HepG2 (cell line): ENCODE measurements around the gene NGEF. TPM values are rescaled to one million over a fixed set of nuclear protein-coding genes. Genes with fewer than 3 reads are reported as not detected.
A peak's percentile ranks its signal among the peaks of the same experiment; 100 is the strongest.

Experiments
- ATF1 ChIP-seq: IDR thresholded peaks from 2 replicates; pipeline ENCODE4 v1.6.1; 2016; ENCODE audit warnings: mild to moderate bottlenecking, control low read depth
- CERS6 ChIP-seq: sonication (generic); formaldehyde crosslinking; IDR thresholded peaks from 2 replicates; pipeline ENCODE4 v1.5.0; 2020; ENCODE audit warnings: missing genetic modification reagents
- DZIP1 ChIP-seq: sonication (generic); formaldehyde crosslinking; IDR thresholded peaks from 2 replicates; pipeline ENCODE4 v1.5.0; 2020; ENCODE audit warnings: mild to moderate bottlenecking, missing genetic modification reagents
- FLYWCH1 ChIP-seq: sonication (generic); formaldehyde crosslinking; IDR thresholded peaks from 2 replicates; pipeline ENCODE4 v1.8.1; 2023; ENCODE audit warnings: mild to moderate bottlenecking, missing genetic modification reagents
- FOXO4 ChIP-seq: sonication (generic); formaldehyde crosslinking; conservative IDR thresholded peaks from 2 replicates; pipeline ENCODE4 v1.8.1; 2023; ENCODE audit warnings: missing genetic modification reagents
- KDM1A ChIP-seq: IDR thresholded peaks from 2 replicates; pipeline ENCODE4 v1.6.1; 2016; ENCODE audit warnings: missing compliant biosample characterization
- NCOA5 ChIP-seq: sonication (generic); formaldehyde crosslinking; IDR thresholded peaks from 2 replicates; pipeline ENCODE4 v1.4.0; 2020; ENCODE audit warnings: missing genetic modification reagents
- NR0B2 ChIP-seq: sonication (generic); formaldehyde crosslinking; IDR thresholded peaks from 2 replicates; pipeline ENCODE4 v1.4.0; 2020; ENCODE audit warnings: mild to moderate bottlenecking, missing genetic modification reagents
- NR3C1 ChIP-seq: sonication (generic); formaldehyde crosslinking; IDR thresholded peaks from 2 replicates; pipeline ENCODE4 v1.4.0; 2020; ENCODE audit warnings: missing genetic modification reagents
- REL ChIP-seq: sonication (generic); formaldehyde crosslinking; conservative IDR thresholded peaks from 2 replicates; pipeline ENCODE4 v1.8.0; 2022; ENCODE audit warnings: mild to moderate bottlenecking, missing genetic modification reagents, moderate library complexity
- SMARCC2 ChIP-seq: fragments of 450-650 bp; IDR thresholded peaks from 2 replicates; pipeline ENCODE4 v1.6.1; 2017; ENCODE audit warnings: antibody characterized with exemption, mild to moderate bottlenecking
- SNAI1 ChIP-seq: sonication (generic); formaldehyde crosslinking; IDR thresholded peaks from 2 replicates; pipeline ENCODE4 v1.5.0; 2020; ENCODE audit warnings: mild to moderate bottlenecking, missing genetic modification reagents, borderline replicate concordance
- SNAPC2 ChIP-seq: sonication (generic); formaldehyde crosslinking; IDR thresholded peaks from 2 replicates; pipeline ENCODE4 v1.8.1; 2022; ENCODE audit warnings: mild to moderate bottlenecking, missing genetic modification reagents
- SRF ChIP-seq: IDR thresholded peaks from 2 replicates; pipeline ENCODE4 v1.6.1; 2011; ENCODE audit warnings: mild to moderate bottlenecking, low read depth, low read length, moderate library complexity
- TCF12 ChIP-seq, 2 experiments: fragments of 450-650 bp in 1 of 2; sonication (generic) in 1 of 2; formaldehyde crosslinking in 1 of 2; IDR thresholded peaks; 2 replicates each; pipeline versions ENCODE4 v1.6.1 to v1.8.0; 2017 to 2022; ENCODE audit warnings: antibody characterized with exemption in 1 of 2, mild to moderate bottlenecking in 1 of 2, missing genetic modification reagents in 1 of 2, moderate library complexity in 1 of 2
- ZBTB39 ChIP-seq: sonication (generic); formaldehyde crosslinking; IDR thresholded peaks from 2 replicates; pipeline ENCODE4 v1.5.0; 2020; ENCODE audit warnings: missing genetic modification reagents
- ZBTB8A ChIP-seq: sonication (generic); formaldehyde crosslinking; IDR thresholded peaks from 2 replicates; pipeline ENCODE4 v1.4.0; 2020; ENCODE audit warnings: mild to moderate bottlenecking, low read depth, missing genetic modification reagents, borderline replicate concordance
- ZNF512 ChIP-seq: sonication (generic); formaldehyde crosslinking; IDR thresholded peaks from 2 replicates; pipeline ENCODE4 v1.4.0; 2020; ENCODE audit warnings: mild to moderate bottlenecking, missing genetic modification reagents
- ZNF589 ChIP-seq: sonication (generic); formaldehyde crosslinking; conservative IDR thresholded peaks from 2 replicates; pipeline ENCODE4 v1.8.0; 2022; ENCODE audit warnings: mild to moderate bottlenecking, moderate library complexity, missing genetic modification reagents
- ZNF879 ChIP-seq: sonication (generic); formaldehyde crosslinking; IDR thresholded peaks from 2 replicates; pipeline ENCODE4 v1.8.1; 2023; ENCODE audit warnings: missing genetic modification reagents
- ZSCAN22 ChIP-seq: sonication (generic); formaldehyde crosslinking; IDR thresholded peaks from 2 replicates; pipeline ENCODE4 v1.4.0; 2020; ENCODE audit warnings: mild to moderate bottlenecking, missing genetic modification reagents
- polyA plus RNA-seq, 8 experiments: library from polyadenylated mRNA; depleted of rRNA in 3 of 8; stranded (reverse) in 7 of 8; unstranded in 1 of 8; fragments of >200 nt; fragmentation: Illumina TruSeq in 4 of 8; extraction: Trizol in 4 of 8; gene quantifications; 2 replicates each; pipeline versions ENCODE4 v1.2.1 to v1.2.3, GENCODE V29; 2011 to 2016; ENCODE audit warnings: low read depth in 4 of 8, missing spikeins in 1 of 8, mixed read lengths in 1 of 8; ENCODE audit not compliant: insufficient read depth in 1 of 8
- total RNA-seq, 5 experiments: library from RNA; depleted of rRNA; stranded (reverse); fragments of >200 nt; fragmentation: Illumina TruSeq; extraction: Trizol; gene quantifications; 2 replicates each; pipeline ENCODE4 v1.2.3, GENCODE V29; 2016; ENCODE audit warnings: low read depth in 1 of 5

NGEF gene
- total and polyA plus RNA-seq, 2 of the 13 experiments (the other 11 are each of a cell fraction or from before 2014, with no cell fraction given): 14.4 to 36.9 TPM

GRCh38 chr2:232887171-232887850 is 125.7 kb downstream of the NGEF start (continued):
- TF ChIP-seq CERS6 (CRISPR knock-in tag) (no peak), SNAPC2 (CRISPR knock-in tag) (no peak), SNAI1 (CRISPR knock-in tag) (no peak), SMARCC2 (no peak), ZBTB8A (CRISPR knock-in tag) (no peak), REL (CRISPR knock-in tag) (no peak), ZNF512 (CRISPR knock-in tag) (no peak), TCF12 (IDR thresholded peaks at IDR 0.05) (no peak), TCF12 (CRISPR knock-in tag; IDR thresholded peaks at IDR 0.05) (no peak), DZIP1 (CRISPR knock-in tag) (no peak), ZBTB39 (CRISPR knock-in tag) (no peak), KDM1A (CRISPR knock-in tag) (no peak), NCOA5 (CRISPR knock-in tag) (no peak), ZNF589 (CRISPR knock-in tag) (no peak), FLYWCH1 (CRISPR knock-in tag) (no peak), ZSCAN22 (CRISPR knock-in tag) (no peak), ATF1 (CRISPR knock-in tag) (no peak), ZNF879 (CRISPR knock-in tag) (no peak), SRF (no peak), NR0B2 (CRISPR knock-in tag) (no peak), FOXO4 (CRISPR knock-in tag) (0 out of 2 replicates have a peak, but pooled peaks have one; percentile 37), NR3C1 (CRISPR knock-in tag) (no peak)
